Activated CD4-positive, alpha-beta T cell treated with anti-CD3 and anti-CD28 coated beads, Interleukin-10, Interleukin-2, amounts not matched to agents 100 ng/mL and 50 ng/mL, durations not matched to agents 16 hours and 8 hours (primary cell): ENCODE data around the gene ZNF618.
A peak's percentile ranks its signal among the peaks of the same experiment; 100 is the strongest.

Source experiments
- DNase-seq: peaks from one replicate; pipeline ENCODE4 v3.0.0-alpha.2; 2020

The ZNF618 gene

DNA sequence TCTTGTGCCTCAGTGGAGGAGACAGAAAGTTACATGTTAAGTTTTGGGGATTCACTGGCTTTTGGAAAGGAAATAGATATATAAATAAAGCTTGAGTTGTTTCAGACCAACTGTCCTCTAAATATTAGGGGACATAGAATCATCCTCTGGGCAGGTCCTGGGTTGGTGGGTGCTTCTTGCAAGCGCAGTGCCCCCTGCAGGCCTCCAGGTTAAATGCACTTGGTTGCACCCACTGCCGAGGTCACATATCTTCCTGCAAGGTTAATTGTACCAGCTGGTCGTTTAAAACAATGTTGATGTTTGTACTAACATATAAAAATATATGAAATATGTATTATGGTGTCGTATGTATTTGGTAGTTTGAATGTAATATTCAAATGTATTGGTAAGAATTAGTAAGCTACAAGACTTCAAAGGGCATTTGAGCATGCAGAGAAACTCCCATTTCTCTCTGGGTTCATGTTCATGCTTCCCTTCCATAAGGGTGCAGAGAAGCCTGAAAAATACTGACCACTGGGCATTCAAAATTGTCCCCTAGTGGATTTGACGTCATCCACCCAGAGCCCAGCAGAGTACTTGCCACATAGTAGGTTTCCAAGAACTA, 87.0 kb downstream of the ZNF618 start:
- DNase-seq, result peak; percentile 56

DNA sequence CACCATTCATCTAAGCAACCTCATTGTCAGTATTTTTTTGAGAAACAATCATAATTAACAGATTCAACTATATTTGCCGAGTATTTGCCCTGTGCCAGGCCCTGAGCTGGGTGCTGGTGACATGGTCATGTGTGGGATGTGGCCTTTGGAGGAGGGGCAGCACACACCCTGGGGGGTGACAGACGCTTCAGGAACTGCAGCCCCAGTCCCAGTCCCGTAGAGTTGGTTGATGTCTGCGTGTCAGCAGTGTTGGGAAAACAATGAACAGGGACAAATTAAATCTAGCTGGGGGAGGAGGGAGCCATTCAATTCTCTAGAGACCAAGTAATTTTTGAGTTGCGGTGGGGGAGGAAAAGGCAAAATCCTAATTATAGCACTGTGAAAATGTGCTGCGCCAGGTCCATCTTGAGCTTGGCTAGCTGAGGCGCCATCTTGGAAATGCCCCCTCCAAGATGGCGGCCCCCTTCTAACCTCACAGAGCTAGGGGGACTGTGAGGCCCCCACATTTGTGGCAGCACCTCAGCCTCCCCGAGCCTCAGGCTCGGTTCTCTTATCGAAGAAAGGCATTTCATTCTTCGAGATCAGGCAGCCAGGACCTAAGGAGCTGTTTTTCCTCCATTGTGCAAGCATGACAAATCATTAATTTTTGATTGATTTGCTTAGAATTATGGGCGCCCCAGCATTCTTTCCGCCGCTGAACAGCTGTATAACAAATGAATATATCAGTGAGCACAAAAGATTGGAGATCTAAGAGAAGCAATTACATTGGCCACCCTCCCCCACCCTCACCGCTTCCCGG, 87.8 kb downstream of the ZNF618 start:
- DNase-seq, result no peak

DNA sequence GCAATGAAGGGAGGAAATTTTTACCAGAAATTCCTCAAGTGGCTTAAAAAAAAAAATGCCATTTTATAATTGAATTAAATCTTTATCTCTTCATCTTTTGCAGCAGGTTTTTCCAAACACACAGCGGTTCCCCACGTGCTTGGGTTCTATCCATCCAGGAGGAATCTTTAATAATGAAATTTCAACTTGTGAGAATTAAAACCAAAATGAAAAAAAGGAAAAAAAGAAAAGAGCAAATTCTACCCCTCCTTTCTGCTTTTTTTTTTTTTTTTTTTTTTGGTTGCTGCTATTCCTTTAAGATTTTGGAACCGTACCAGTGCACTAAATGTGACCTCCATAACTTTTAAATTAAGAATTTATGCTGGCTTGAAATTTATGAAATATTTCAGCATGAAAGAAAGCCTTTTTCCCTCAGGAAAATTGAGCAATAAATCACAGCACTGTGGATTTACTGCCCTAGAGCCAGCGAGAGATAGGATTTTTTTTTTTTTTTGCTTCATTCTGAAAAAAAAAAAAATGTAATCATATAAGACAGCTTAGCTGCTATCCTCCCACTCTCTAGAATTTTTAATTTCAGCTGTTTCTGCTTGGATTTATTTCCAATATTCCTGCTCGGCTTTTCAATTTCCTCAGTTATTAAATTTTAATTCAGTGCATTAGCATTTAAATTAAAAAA, 88.5 kb downstream of the ZNF618 start:
- no peak for DNase-seq

DNA sequence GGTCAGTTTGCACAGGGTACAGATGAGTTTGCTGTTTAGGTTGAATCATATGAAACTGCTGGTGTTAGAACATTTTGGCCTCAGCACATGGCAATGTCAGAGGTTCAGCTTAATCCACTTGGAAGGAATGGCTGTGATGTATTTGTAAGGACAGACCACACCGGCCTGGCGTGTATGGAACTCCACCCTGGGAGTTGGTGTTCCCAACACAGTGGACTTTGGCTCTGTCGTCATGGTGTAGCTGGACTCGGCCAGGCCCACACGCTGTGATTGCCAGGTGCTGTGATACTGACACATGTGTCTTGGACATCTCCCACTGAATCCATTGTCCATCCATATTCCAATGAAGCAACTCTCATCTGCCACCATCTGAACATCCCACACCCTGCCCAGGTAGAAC, 90.3 kb downstream of the ZNF618 start:
- no peak for DNase-seq

GRCh38 chr9:113967380-113967779, 91.3 kb downstream of the ZNF618 start:
- no peak for DNase-seq

- DNase-seq, result no peak
Measured at GRCh38 chr9:113969343-113969742, 93.2 kb downstream of the ZNF618 start.

DNA sequence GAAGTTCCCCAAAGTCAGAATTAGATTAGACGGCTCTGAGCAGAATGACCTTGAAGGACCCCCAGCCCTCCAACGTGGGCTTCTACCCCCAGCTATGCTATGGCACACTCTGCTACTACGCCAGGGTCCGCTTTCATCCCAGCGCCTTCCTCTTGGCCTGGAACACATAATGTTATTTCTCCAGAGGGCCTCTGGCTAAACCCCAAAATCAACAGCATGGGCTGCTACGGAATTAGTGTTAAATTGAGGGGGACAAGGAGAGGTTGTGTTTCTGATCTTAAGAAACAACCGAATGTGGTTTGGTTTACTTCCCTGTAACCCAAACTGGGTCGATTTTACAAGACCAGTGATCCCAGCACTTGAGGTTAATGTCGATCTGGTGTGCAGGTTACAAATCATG, 97.1 kb downstream of the ZNF618 start:
- DNase-seq, result no peak

- DNase-seq, result no peak
Measured at GRCh38 chr9:113973963-113974413, 97.9 kb downstream of the ZNF618 start.

GRCh38 chr9:113976915-113977314, 100.8 kb downstream of the ZNF618 start:
- no peak for DNase-seq

DNA sequence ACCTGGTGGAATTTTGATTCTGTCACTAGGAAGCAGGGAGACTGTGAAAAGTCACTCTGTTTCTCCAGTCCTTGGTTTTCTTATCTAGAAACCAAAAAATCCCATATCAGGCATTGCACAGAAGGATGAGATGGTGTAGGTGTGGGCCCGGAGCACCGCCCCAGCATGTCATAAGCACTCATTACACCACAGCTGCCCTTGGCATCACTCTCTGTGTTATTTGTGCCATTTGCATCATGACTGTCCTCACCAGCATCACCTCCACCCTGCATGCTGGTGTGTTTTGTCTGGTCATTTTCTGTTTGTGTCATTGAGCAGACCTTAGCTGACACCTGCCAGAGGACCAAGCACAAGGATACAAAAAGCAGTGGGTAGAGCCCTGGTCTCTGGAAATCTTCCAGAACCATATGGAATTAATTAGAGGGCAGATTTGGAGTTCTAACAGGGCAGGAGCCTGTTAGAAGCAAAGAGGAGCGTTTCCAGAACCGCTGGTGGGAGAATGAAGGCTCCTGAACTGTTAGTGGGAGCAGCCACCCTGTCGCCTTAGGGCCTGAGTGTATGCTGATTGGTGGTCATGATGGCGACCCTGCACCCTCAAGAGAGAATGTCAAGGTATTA, 102.7 kb downstream of the ZNF618 start:
- DNase-seq, result no peak

- no peak for DNase-seq
Measured at GRCh38 chr9:113979343-113980127, 103.4 kb downstream of the ZNF618 start.

DNA sequence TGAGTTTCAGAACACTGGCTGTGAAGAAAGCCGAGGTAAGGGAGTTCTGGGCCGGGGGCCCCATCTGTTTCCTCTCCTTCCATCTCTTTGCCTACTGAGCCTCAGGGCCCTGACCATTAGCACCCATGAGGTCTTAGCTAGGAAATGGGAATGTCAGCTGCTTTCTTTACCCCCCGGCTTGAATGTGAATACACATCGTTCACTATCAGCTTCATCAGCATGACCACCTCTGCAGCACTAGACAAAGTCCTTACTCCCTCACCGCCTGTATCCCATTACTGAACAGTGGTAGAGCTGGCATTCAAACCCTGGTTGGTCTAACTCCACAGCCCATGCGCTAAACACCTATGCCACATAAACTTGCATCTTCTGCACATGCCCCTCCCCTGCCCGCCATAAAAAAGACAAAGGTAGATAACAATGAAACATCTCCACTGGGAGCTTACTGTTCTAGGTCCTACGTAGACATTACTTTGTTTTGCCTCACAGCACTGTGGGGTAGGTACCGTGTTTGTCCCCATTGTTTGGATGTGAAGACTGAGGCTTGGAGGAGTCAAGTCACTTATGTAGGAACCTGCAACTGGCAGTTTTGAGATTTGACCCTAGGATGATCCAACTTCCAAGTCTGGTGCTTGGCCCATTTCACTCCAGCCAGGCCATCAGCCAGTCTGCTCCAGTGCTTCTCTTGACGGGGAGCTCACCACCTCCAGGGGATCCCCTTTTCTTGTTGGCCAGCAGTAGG, 108.7 kb downstream of the ZNF618 start:
- DNase-seq, result no peak

DNA sequence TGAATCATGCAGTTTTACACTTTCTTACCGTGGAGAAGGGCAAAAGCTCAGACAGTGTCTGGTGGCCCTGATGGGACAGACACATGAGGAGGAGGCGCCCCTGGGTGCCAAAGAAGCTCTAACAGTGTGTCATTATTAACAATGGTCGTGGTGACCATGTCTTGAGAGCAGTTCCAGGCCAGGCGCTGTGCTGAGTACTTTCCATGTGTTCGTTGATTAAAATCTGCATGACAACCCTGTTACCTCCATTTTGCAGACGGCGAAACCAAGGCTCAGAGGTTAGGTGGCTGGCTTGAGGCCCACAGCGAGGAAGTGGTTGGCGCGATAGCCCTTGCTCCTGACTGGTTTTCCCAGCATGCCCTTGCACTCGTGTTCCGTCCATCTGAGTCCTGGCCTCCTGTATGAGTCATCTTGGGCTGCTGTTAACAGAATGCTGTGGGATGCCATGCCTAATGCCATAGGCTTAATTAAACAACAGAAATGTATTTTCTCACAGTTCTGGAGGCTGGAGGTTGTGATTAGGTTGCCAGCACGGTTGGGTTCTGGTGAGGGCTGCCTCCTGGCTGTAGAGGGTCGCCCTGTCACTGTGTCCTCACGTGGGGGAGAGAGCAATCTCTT, 110.0 kb downstream of the ZNF618 start:
- DNase-seq, result no peak

DNA sequence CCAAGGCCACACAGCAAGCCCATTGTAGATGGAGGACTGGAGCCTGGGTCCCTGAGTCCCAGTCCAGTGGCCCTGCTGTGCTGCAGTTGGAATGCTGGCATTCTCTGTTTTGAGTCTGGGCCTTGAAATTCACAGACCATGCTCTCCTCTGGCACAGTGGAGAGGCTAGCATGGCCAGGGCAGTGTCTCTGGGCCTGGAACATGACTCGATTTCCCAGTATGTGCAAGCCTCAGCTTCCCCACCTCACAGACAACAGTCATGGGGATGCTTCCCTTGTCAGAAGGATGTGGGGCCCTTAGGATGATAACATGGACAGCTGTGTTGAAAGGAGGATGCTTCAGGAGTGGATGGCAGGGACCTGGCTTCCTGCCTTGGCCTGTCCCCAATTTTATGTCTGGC, 110.8 kb downstream of the ZNF618 start:
- no peak for DNase-seq

DNA sequence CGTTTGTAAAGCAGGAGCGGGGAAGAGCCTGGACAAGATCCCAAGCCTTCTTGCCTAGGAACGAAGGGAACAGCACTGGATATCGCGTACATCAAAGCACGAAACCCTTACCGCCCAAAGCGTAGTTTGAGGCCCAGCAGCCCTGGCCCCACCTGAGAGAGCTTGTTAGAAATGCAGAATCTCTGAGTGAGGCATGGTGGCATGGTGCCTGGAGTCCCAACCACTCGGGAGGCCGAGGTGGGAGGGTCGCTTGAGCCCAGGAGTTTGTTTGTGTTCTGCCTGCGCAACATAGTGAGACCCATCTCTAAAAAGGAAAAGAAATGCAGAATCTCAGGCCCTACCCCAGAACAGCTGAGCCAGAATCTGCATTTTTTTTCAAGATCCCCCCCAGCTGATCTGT, 111.4 kb downstream of the ZNF618 start:
- no peak for DNase-seq

DNA sequence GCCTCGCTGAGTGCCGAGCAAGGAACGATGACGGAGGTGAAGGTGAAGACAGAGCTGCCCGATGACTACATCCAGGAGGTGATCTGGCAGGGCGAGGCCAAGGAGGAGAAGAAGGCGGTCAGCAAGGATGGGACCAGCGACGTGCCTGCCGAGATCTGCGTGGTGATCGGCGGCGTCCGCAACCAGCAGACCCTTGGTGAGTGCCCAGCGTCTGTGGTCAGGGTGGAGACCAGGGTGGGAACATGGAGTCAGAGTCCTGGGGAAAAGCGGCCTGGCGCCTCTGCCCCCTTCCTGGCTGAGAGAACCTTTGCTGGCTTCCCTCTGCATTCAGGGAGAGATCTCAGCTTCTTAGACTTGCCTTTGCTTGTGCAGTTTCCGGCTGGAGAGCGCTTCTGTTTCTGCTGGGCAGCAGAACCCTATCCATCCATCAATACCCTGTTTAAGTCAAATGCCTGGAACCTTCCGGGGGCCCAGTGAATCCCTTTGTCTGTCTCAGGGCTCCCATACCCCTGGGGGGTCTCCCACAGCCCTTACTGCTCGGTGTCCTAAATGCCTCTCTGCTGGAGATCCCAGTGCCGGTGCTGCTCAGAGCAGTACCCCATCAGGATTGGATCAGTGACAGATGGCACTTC, 112.4 kb downstream of the ZNF618 start:
- DNase-seq, result no peak

DNA sequence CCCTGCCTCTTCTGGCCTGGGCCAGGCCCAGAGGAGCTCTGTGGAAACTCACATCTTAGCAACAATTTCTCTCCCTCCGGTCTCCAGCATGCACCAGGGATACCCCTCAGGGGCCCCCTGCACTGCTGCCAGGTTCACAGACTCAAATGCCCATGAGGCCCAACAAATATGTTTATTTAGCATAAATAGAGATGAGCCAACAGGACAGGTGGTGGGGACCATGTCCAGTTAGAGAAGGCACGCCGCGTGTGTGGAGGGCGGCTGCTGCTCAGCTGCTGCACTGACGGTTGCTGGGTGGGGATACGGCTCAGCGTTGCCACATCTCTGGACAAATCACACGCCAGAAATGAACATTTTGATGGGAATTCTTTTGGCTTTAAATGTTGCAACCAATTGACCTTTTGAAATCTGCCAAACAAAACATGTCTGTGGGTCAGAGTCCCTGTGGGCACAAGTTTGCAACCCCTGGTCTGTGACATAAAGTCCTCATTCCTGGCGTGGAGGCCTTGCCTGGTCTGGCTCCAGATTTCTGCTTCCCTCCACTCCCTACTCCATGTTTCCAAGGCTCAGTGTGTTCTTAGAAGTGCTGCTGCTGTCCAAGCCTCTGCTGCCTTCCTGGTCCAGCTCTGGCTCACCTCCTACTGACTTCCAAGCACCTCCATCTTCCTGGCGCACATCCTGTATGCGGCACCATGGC, 113.1 kb downstream of the ZNF618 start:
- no peak for DNase-seq

- DNase-seq, result no peak
Measured at GRCh38 chr9:113989714-113990569, 113.8 kb downstream of the ZNF618 start.

DNA sequence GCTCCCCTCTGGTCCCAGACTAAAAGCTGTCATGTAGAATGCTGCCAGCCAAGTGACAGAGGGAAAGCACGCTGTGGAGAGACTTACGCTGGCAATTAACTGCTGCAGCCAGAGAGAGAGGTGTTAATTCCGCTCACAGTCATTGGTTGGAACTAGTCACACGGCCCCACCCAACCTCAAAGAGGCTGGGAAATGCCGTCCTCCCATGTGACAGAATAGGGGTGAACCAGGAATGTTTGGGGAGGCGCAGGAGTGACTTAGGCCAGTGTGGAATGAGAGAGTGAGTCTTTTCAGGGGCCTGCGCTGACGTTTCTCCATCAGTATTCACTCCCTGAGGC, 114.4 kb downstream of the ZNF618 start:
- DNase-seq, result no peak
